AG09309 (cell line): ENCODE measurements around the gene SLFN13.

Source experiments
- DNase-seq: peaks from one replicate; pipeline ENCODE4 v3.0.0-alpha.2; 2010; ENCODE audit warnings: low read depth
- H3K4me3 ChIP-seq: 2 replicates; pipeline ENCODE4 v1.5.1; 2011; ENCODE audit warnings: mild to moderate bottlenecking, low read depth, low read length, moderate library complexity; ENCODE audit not compliant: control insufficient read depth
- TF ChIP-seq, protein P1 (sequence below): IDR thresholded peaks from 2 replicates; pipeline ENCODE4 v1.5.1; 2011; ENCODE audit warnings: mild to moderate bottlenecking, low read depth, low read length, inconsistent platforms; ENCODE audit not compliant: insufficient read depth, control insufficient read depth; ENCODE audit errors: missing control alignments

The SLFN13 gene

GRCh38 chr17:35486920-35487732, 38.6 kb upstream of the SLFN13 start:
- H3K4me3 ChIP-seq: peak overlapping the region; percentile 46
- TF ChIP-seq, protein P1, sequence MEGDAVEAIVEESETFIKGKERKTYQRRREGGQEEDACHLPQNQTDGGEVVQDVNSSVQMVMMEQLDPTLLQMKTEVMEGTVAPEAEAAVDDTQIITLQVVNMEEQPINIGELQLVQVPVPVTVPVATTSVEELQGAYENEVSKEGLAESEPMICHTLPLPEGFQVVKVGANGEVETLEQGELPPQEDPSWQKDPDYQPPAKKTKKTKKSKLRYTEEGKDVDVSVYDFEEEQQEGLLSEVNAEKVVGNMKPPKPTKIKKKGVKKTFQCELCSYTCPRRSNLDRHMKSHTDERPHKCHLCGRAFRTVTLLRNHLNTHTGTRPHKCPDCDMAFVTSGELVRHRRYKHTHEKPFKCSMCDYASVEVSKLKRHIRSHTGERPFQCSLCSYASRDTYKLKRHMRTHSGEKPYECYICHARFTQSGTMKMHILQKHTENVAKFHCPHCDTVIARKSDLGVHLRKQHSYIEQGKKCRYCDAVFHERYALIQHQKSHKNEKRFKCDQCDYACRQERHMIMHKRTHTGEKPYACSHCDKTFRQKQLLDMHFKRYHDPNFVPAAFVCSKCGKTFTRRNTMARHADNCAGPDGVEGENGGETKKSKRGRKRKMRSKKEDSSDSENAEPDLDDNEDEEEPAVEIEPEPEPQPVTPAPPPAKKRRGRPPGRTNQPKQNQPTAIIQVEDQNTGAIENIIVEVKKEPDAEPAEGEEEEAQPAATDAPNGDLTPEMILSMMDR: no peak
- DNase-seq: no peak

GRCh38 chr17:35479271-35479670, 30.7 kb upstream of the SLFN13 start:
- TF ChIP-seq, protein P1: no peak
- no peak for DNase-seq
- no peak overlapping the region for H3K4me3 ChIP-seq

GRCh38 chr17:35477248-35477647, 28.7 kb upstream of the SLFN13 start:
- DNase-seq: no peak
- no peak overlapping the region for H3K4me3 ChIP-seq
- TF ChIP-seq, protein P1: no peak

DNA sequence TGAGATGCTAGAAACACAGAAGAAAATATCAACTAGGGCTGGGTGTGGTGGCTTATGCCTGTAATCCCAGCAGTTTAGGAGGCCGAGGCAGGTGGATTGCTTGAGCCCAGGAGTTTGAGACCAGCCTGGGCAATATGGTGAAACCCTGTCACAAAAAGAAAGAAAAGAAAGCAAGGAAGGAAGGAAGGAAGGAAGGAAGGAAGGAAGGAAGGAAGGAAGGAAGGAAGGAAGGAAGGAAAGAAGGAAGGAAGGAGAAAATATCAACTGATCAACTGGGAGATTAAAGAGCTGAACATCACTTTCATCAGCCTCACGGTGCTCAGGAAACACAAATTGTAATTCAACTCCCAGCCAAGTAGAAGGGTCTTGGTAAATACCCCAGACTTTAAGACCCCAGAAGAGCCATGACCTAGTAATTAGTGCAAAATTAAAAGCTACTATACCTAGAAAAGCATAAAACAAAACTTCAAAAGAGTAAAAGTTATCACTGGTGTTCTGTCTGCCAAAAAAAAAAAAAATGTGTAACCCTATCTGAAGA, 27.8 kb upstream of the SLFN13 start:
- DNase-seq: no peak
- H3K4me3 ChIP-seq: no peak overlapping the region
- TF ChIP-seq, protein P1: no peak

- H3K4me3 ChIP-seq: no peak overlapping the region
- no peak for DNase-seq
- TF ChIP-seq, protein P1: no peak
Measured at GRCh38 chr17:35468475-35468874, 19.9 kb upstream of the SLFN13 start.

DNA sequence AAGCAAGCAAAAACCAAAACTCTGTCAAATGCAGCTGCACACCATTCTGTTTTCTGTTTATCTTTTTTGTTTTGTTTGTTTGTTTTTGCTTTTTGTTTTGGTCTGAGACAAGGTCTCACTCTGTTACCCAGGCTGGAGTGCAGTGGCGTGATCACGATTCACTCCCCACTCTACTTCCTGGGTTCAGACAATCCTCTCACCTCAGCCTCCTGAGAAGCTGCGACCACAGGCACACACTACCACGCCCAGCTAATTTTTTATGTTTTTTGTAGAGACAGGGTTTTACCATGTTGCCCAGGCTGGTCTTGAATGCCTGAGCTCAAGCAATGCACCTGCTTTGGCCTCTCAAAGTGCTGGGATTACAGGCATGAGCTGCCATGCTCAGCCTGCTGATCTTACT, 19.3 kb upstream of the SLFN13 start:
- no peak for DNase-seq
- no peak overlapping the region for H3K4me3 ChIP-seq
- TF ChIP-seq, protein P1: no peak
